ENCODE measurements around the gene SLC38A1. TPM values are rescaled to one million over a fixed set of nuclear protein-coding genes. Genes with fewer than 3 reads are reported as not detected.

SLC38A1 gene
- total and polyA plus RNA-seq, 10 donors, result 26.9 to 142 (median 92.6) TPM

GRCh38 chr12:46206471-46206870 lies 62.4 kb downstream of the SLC38A1 start:
- intact Hi-C loops (cut with DNase I; ENCODE audit: low total_unique reads), result no loop called here
- 45 to 84% (median 71%) methylated on average over 3 of the region's 3 CpGs for WGBS, 5 donors
- Histone ChIP-seq H3K36me3 (peaks cover 0 to 65% (median 37%) of the 10 kb centered on the region in 6 donors), H3K4me1 (peaks cover 16 to 66% (median 44%) of the 10 kb centered on the region in 6 donors), H3K4me3 (no peak overlapping the region), H3K27ac (peak overlapping the region in 2 of 8 donors; percentile 25 to 88), H3K27me3 (replicated peaks in 1 of 7) (no peaks in the 10 kb centered on the region), H3K9me3 (no peaks in the 10 kb centered on the region)
- DNase-seq, result no peak
- TF ChIP-seq POLR2AphosphoS5 (IDR thresholded peaks at IDR 0.05) (no peak), POLR2A (IDR thresholded peaks at IDR 0.05) (no peak), CTCF (IDR thresholded peaks at IDR 0.05 in 8 of 11, conservative IDR thresholded peaks at IDR 0.05 in 3 of 11) (no peak)

DNA sequence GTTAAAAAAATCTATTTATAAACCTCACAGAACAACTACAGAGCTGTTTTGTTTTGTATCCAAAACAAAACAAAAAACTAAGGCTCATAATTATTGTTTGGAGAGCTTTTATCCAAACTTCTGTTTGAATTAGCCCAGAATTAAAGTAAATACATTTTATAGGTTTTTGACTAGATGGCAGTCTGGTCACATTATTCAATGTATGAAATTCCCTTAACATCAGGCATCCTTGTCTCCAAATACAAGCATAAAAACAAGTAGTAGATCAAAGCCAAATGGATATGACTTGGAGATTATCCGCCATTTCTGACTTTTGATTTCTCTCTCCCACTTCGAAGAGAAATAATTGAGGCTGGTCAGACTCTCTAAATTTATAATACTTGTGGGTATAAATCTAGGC lies 63.5 kb downstream of the SLC38A1 start:
- peaks cover 0 to 73% (median 43%) of the 10 kb centered on the region in 6 donors for H3K36me3 ChIP-seq
- no peaks in the 10 kb centered on the region for H3K9me3 ChIP-seq
- intact Hi-C loops (cut with DNase I; ENCODE audit: low total_unique reads), result no loop called here

GRCh38 chr12:46201284-46201789 lies 67.5 kb downstream of the SLC38A1 start:
- WGBS, 5 donors, result 87 to 96% (median 96%) methylated on average over 5 of the region's 5 CpGs
- Histone ChIP-seq H3K4me1 (peaks cover 0 to 14% (median 0%) of the 10 kb centered on the region in 6 donors), H3K36me3 (peaks cover 3 to 100% (median 65%) of the 10 kb centered on the region in 6 donors)

More for the DNA sequence above, 63.5 kb downstream of the SLC38A1 start:
- no peak for DNase-seq
- peak overlapping the region in 1 of 8 donors; percentile 21 for H3K27ac ChIP-seq
- H3K27me3 ChIP-seq (replicated peaks in 1 of 7), result no peaks in the 10 kb centered on the region
- peaks cover 7 to 54% (median 32%) of the 10 kb centered on the region in 6 donors for H3K4me1 ChIP-seq
- WGBS, 5 donors, result 60 to 97% (median 67%) methylated on average over 2 of the region's 2 CpGs
- no peak overlapping the region for H3K4me3 ChIP-seq
- TF ChIP-seq CTCF (IDR thresholded peaks at IDR 0.05 in 8 of 11, conservative IDR thresholded peaks at IDR 0.05 in 3 of 11) (no peak), POLR2AphosphoS5 (IDR thresholded peaks at IDR 0.05) (no peak), POLR2A (IDR thresholded peaks at IDR 0.05) (no peak)

More at GRCh38 chr12:46201284-46201789, 67.5 kb downstream of the SLC38A1 start:
- no peaks in the 10 kb centered on the region for H3K9me3 ChIP-seq
- H3K4me3 ChIP-seq, result no peak overlapping the region
- H3K27me3 ChIP-seq (replicated peaks in 1 of 7), result no peaks in the 10 kb centered on the region
- intact Hi-C loops (cut with DNase I; ENCODE audit: low total_unique reads), result no loop called here
- no peak for TF ChIP-seq POLR2AphosphoS5 (IDR thresholded peaks at IDR 0.05)
- no peak for TF ChIP-seq CTCF (IDR thresholded peaks at IDR 0.05 in 8 of 11, conservative IDR thresholded peaks at IDR 0.05 in 3 of 11)
- no peak for TF ChIP-seq POLR2A (IDR thresholded peaks at IDR 0.05)
- DNase-seq, result no peak
- H3K27ac ChIP-seq, result no peak overlapping the region
